ENCODE measurements around the gene GPR89B.

DNA sequence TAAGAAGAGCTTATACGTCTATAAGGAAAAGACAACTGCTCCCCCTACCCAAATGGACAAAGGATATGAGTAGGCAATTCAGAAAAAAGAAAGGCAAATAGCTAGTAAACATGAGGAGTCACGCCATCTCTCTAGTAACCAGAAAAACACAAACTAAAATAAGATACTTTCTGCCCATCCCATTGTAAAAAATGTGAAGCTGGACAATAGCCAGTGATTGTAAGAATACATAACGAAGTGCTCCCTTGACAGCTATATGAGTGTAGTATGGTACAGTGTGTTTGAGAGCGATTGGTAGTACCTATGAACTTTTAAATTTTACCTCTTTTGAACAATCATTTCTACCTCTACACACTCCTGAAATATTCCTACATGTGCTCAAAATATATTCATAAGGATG, 33.1 kb upstream of the GPR89B start:
- TF ChIP-seq FOXM1 (IDR thresholded peaks at IDR 0.05; ENCODE audit: borderline replicate concordance) (no peak), FOXK2 (IDR thresholded peaks at IDR 0.05) (no peak), SUZ12 (IDR thresholded peaks at IDR 0.05) (no peak), TARDBP (IDR thresholded peaks at IDR 0.05) (no peak), FOXA1 (IDR thresholded peaks at IDR 0.05) (no peak), SP1 (IDR thresholded peaks at IDR 0.05) (no peak), HDGF (IDR thresholded peaks at IDR 0.05; ENCODE audit: borderline replicate concordance) (no peak), BHLHE40 (IDR thresholded peaks at IDR 0.05; ENCODE audit: borderline replicate concordance) (no peak), NFRKB (IDR thresholded peaks at IDR 0.05) (no peak), ELF4 (IDR thresholded peaks at IDR 0.05) (no peak)
- TF ChIP-seq, protein P1, sequence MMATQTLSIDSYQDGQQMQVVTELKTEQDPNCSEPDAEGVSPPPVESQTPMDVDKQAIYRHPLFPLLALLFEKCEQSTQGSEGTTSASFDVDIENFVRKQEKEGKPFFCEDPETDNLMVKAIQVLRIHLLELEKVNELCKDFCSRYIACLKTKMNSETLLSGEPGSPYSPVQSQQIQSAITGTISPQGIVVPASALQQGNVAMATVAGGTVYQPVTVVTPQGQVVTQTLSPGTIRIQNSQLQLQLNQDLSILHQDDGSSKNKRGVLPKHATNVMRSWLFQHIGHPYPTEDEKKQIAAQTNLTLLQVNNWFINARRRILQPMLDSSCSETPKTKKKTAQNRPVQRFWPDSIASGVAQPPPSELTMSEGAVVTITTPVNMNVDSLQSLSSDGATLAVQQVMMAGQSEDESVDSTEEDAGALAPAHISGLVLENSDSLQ (IDR thresholded peaks at IDR 0.05): no peak

Measured in HEK293T (cell line).